ENCODE results near the gene OR2L8.

GRCh38 chr1:247966532-247967204 is 18.0 kb downstream of the OR2L8 start:
- TF ChIP-seq CTCF (conservative IDR thresholded peaks at IDR 0.05 in 1 of 2, IDR thresholded peaks at IDR 0.05 in 1 of 2; ENCODE audit: low read depth in 1 of 2, low read length in 2 of 2) (no peak), EZH2 (IDR thresholded peaks at IDR 0.05; ENCODE audit: low read length, missing control alignments) (no peak)

Data from fibroblast of lung (primary cell).